CD4-positive, alpha-beta memory T cell (primary cell): ENCODE results near the gene ABCG5. TPM values are rescaled to one million over a fixed set of nuclear protein-coding genes. Genes with fewer than 3 reads are reported as not detected.

Experiments
- CTCF ChIA-PET: fragments of 350-600 bp; sonication (Branson Sonifier 250); formaldehyde crosslinking; loops from one replicate; lab custom pipeline; 2021; ENCODE audit warnings: inconsistent platforms; ENCODE audit not compliant: partially characterized antibody; lab: Charles Lee
- POLR2A ChIA-PET: fragments of 350-600 bp; sonication (Branson Sonifier 250); formaldehyde crosslinking; loops from one replicate; lab custom pipeline; 2021; ENCODE audit not compliant: partially characterized antibody; lab: Charles Lee
- DNase-seq, 5 donors: peaks; one replicate each; pipeline versions ENCODE4 v3.0.0 to v3.0.0-alpha.2; 2020 to 2022; ENCODE audit warnings: mixed read lengths in 1 of 5
- H3K27ac ChIP-seq: one replicate; pipeline ENCODE4 v1.7.0; 2013; ENCODE audit warnings: low read depth, low read length
- H3K27me3 ChIP-seq: 2 replicates; pipeline ENCODE4 v1.7.0; 2013; ENCODE audit warnings: mild to moderate bottlenecking, low read length, moderate library complexity; ENCODE audit not compliant: insufficient read depth
- H3K36me3 ChIP-seq: 2 replicates; pipeline ENCODE4 v1.7.0; 2013; ENCODE audit warnings: mild to moderate bottlenecking, low read length, moderate library complexity; ENCODE audit not compliant: insufficient read depth
- H3K4me1 ChIP-seq: 2 replicates; pipeline ENCODE4 v1.7.0; 2013; ENCODE audit warnings: mild to moderate bottlenecking, low read length, moderate library complexity; ENCODE audit not compliant: insufficient read depth
- H3K4me3 ChIP-seq, 2 donors: one replicate each; pipeline ENCODE4 v1.7.0; 2013; ENCODE audit warnings: low read length in 2 of 2, mild to moderate bottlenecking in 1 of 2
- H3K9me3 ChIP-seq, 2 donors: one replicate each; pipeline ENCODE4 v1.7.0; 2013; ENCODE audit warnings: low read length in 2 of 2, control low read depth in 1 of 2; ENCODE audit not compliant: control insufficient read depth in 1 of 2
- H3K27ac Mint-ChIP-seq, 7 donors: one replicate each; pipeline ENCODE4 v1.8.0; 2020 to 2021; ENCODE audit warnings: mixed read lengths in 7 of 7, mild to moderate bottlenecking in 6 of 7, inconsistent platforms in 3 of 7, moderate library complexity in 3 of 7
- H3K27me3 Mint-ChIP-seq, 2 donors: one replicate each; pipeline ENCODE4 v1.8.0; 2020 to 2021; ENCODE audit warnings: mixed read lengths in 2 of 2
- H3K36me3 Mint-ChIP-seq, 2 donors: one replicate each; pipeline ENCODE4 v1.8.0; 2020 to 2021; ENCODE audit warnings: mixed read lengths in 2 of 2, inconsistent platforms in 1 of 2, mild to moderate bottlenecking in 1 of 2
- H3K4me1 Mint-ChIP-seq, 4 donors: one replicate each; pipeline ENCODE4 v1.8.0; 2020 to 2021; ENCODE audit warnings: mixed read lengths in 4 of 4, mild to moderate bottlenecking in 1 of 4
- H3K4me3 Mint-ChIP-seq, 8 donors: one replicate each; pipeline ENCODE4 v1.8.0; 2020 to 2021; ENCODE audit warnings: mixed read lengths in 8 of 8, mild to moderate bottlenecking in 7 of 8, moderate library complexity in 6 of 8, inconsistent platforms in 3 of 8
- H3K9me3 Mint-ChIP-seq, 8 donors: one replicate each; pipeline ENCODE4 v1.8.0; 2020 to 2021; ENCODE audit warnings: mixed read lengths in 8 of 8, mild to moderate bottlenecking in 5 of 8, inconsistent platforms in 3 of 8, moderate library complexity in 1 of 8
- intact Hi-C: fragments of 100-400 bp; cut with micrococcal nuclease; formaldehyde crosslinking; loops from one replicate; pipeline ENCODE4 v1.15.1; 2023
- polyA plus RNA-seq, 2 donors: library from polyadenylated mRNA; unstranded; fragments of 300-500 nt; fragmentation: Illumina TruSeq; gene quantifications; one replicate each; pipeline ENCODE4 v1.2.3, GENCODE V29; 2021
- total RNA-seq, 2 experiments: library from RNA; stranded (reverse); gene quantifications; one replicate each; pipeline ENCODE4 v1.2.3, GENCODE V29; 2021

Gene ABCG5
- total and polyA plus RNA-seq, 4 experiments from 2014 or later = not detected

DNA sequence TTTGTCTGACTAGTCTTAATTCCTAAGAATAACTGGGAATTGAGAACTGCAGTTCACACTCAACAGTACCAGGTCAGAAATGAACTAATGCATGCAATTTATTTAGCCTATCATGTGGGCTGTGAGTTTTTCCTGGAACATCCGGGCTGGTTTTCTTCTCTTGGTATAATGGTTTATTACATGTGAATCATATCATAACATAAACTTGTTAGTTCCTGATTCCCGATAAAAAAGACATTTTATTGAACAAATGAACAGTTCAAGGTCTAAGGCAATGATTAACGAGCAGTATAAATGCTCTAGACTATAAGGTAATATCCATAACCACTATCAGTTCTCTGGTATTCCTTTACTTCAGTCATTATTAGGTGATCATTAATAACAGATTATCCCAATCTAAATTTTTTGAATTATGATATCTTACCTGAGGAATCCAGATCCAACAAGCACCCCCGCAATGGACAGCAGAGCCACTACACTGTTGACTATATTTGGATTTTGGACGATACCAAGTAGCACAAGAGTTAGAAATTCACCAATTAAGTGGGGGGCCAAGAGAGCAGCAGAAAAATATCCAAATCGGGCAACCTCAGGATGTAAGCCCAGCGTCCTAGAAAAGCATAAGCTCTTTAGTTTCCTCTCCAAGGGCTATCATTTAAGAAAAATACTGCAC is 19.0 kb downstream of the ABCG5 start:
- intact Hi-C loops = no loop called here
- Histone ChIP-seq H3K4me1 (no peaks in the 10 kb centered on the region), H3K36me3 (no peaks in the 10 kb centered on the region), H3K4me3 (no peak overlapping the region), H3K9me3 (no peaks in the 10 kb centered on the region), H3K27me3 (no peaks in the 10 kb centered on the region), H3K27ac (no peak overlapping the region)
- DNase-seq = no peak
- peaks cover 0 to 3% (median 0%) of the 10 kb centered on the region in 8 donors for H3K9me3 Mint-ChIP-seq
- POLR2A ChIA-PET = no interaction called here
- CTCF ChIA-PET = no interaction called here
- peaks cover 0 to 2% of the 10 kb centered on the region in 2 donors for H3K36me3 Mint-ChIP-seq
- H3K4me3 Mint-ChIP-seq = no peak overlapping the region
- peaks cover 10 to 19% of the 10 kb centered on the region in 2 donors for H3K27me3 Mint-ChIP-seq
- H3K4me1 Mint-ChIP-seq = no peaks in the 10 kb centered on the region
- no peak overlapping the region for H3K27ac Mint-ChIP-seq

DNA sequence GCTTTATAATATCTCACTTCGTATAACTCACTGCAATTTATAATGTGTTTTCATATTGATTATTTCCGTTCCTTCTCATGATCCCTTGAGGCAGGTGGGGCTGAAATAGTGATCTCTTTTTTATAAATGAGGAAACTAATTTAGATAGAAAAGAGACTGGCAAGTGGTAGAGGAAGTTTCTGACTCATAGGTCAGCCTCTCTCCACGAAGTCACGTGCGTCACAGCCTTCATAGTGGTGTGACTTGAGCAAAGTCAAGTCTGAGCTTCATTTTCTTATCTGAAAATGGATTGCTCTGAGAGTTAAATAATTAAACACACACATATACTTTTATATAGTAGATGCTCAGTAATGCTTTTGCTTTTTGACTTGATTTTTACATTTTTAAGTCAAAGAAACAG is 19.9 kb downstream of the ABCG5 start:
- no peaks in the 10 kb centered on the region for H3K4me1 Mint-ChIP-seq
- H3K9me3 Mint-ChIP-seq = peaks cover 0 to 3% (median 0%) of the 10 kb centered on the region in 8 donors
- no peak overlapping the region for H3K27ac Mint-ChIP-seq
- H3K4me3 ChIP-seq = no peak overlapping the region
- CTCF ChIA-PET = no interaction called here
- no peaks in the 10 kb centered on the region for H3K27me3 ChIP-seq
- no peak overlapping the region for H3K4me3 Mint-ChIP-seq
- DNase-seq = no peak
- no peaks in the 10 kb centered on the region for H3K9me3 ChIP-seq
- H3K36me3 Mint-ChIP-seq = peaks cover 0 to 2% of the 10 kb centered on the region in 2 donors
- H3K27ac ChIP-seq = no peak overlapping the region
- POLR2A ChIA-PET = no interaction called here
- H3K27me3 Mint-ChIP-seq = peaks cover 9 to 15% of the 10 kb centered on the region in 2 donors
- intact Hi-C loops = no loop called here
- H3K36me3 ChIP-seq = no peaks in the 10 kb centered on the region
- H3K4me1 ChIP-seq = no peaks in the 10 kb centered on the region

DNA sequence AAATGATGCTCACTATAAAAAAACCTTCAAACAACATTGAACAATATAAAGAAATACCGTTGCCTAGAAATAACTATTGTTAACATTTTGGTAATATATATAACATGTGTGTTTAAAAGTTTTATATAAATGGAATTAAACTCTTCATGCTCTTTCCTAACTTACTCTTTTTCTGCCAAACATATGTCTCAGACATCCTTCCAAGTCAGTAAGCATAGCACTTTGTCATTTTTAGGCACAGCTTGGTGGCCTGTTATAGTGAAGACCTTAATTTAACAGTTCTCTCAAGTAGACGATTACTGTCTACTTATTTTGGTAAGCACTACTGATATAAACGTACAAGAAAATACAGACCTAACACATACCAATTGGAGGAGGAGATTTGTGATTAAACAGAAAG is 23.9 kb downstream of the ABCG5 start:
- H3K27ac ChIP-seq = no peak overlapping the region
- intact Hi-C loops = no loop called here
- peaks cover 0 to 3% (median 0%) of the 10 kb centered on the region in 8 donors for H3K9me3 Mint-ChIP-seq
- ChIA-PET CTCF (no interaction called here), POLR2A (no interaction called here)
- no peaks in the 10 kb centered on the region for H3K9me3 ChIP-seq
- H3K27ac Mint-ChIP-seq = no peak overlapping the region
- no peak overlapping the region for H3K4me3 ChIP-seq
- no peak for DNase-seq
- no peaks in the 10 kb centered on the region for H3K27me3 ChIP-seq
- peaks cover 2 to 3% of the 10 kb centered on the region in 2 donors for H3K36me3 Mint-ChIP-seq
- no peak overlapping the region for H3K4me3 Mint-ChIP-seq
- no peaks in the 10 kb centered on the region for H3K4me1 Mint-ChIP-seq
- H3K4me1 ChIP-seq = no peaks in the 10 kb centered on the region
- H3K36me3 ChIP-seq = no peaks in the 10 kb centered on the region
- H3K27me3 Mint-ChIP-seq = no peaks in the 10 kb centered on the region

DNA sequence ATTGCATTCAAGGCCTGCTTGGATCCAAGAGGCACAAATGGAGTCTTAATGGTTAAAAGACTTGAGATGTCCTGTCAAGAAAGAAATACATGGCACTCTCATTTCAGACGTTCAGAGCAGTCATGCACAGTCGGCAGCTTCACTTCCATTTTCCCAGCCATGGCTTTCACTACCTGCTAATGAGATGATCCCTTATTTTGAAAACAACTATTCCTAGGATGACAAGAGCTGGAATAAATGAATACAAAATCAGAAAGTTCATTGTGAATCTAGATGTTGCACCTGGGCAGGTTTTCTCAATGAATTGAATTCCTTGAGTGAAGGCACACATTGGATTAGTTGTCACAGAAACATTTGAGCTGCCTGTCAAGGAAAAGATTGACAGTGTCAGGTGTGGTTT is 25.7 kb downstream of the ABCG5 start:
- H3K4me1 ChIP-seq = no peaks in the 10 kb centered on the region
- ChIA-PET CTCF (no interaction called here), POLR2A (no interaction called here)
- Mint-ChIP-seq H3K9me3 (peaks cover 0 to 3% (median 0%) of the 10 kb centered on the region in 8 donors), H3K27me3 (no peaks in the 10 kb centered on the region), H3K4me1 (no peaks in the 10 kb centered on the region), H3K36me3 (peaks cover 2 to 3% of the 10 kb centered on the region in 2 donors), H3K27ac (no peak overlapping the region), H3K4me3 (no peak overlapping the region)
- intact Hi-C loops = no loop called here
- H3K9me3 ChIP-seq = no peaks in the 10 kb centered on the region
- no peak overlapping the region for H3K4me3 ChIP-seq
- H3K27me3 ChIP-seq = no peaks in the 10 kb centered on the region
- H3K27ac ChIP-seq = no peak overlapping the region
- no peaks in the 10 kb centered on the region for H3K36me3 ChIP-seq
- DNase-seq = no peak

DNA sequence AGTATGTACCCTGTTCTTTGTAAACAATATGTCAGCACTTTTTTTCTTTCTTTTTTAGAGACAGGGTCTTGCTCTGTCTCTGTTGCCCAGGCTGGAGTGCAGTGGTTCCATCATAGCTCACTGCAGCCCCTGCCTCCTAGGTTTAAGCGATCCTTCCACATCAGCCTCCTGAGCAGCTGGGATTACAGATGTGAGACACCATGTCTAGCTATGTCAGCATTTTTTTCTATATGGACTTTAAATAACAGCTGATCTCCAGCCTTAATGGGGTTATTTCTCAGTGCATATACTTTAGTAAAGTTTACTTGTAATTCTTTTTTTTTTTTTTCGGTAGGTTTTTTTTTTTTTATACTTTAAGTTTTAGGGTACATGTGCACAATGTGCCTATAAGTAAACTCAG is 26.6 kb downstream of the ABCG5 start:
- Mint-ChIP-seq H3K27me3 (no peaks in the 10 kb centered on the region), H3K4me1 (no peaks in the 10 kb centered on the region), H3K9me3 (peaks cover 0 to 3% (median 0%) of the 10 kb centered on the region in 8 donors), H3K4me3 (no peak overlapping the region), H3K36me3 (peaks cover 2 to 3% of the 10 kb centered on the region in 2 donors), H3K27ac (no peak overlapping the region)
- ChIA-PET CTCF (no interaction called here), POLR2A (no interaction called here)
- DNase-seq = no peak
- Histone ChIP-seq H3K27me3 (no peaks in the 10 kb centered on the region), H3K4me3 (no peak overlapping the region), H3K27ac (no peak overlapping the region), H3K36me3 (no peaks in the 10 kb centered on the region), H3K4me1 (no peaks in the 10 kb centered on the region), H3K9me3 (no peaks in the 10 kb centered on the region)
- intact Hi-C loops = no loop called here

DNA sequence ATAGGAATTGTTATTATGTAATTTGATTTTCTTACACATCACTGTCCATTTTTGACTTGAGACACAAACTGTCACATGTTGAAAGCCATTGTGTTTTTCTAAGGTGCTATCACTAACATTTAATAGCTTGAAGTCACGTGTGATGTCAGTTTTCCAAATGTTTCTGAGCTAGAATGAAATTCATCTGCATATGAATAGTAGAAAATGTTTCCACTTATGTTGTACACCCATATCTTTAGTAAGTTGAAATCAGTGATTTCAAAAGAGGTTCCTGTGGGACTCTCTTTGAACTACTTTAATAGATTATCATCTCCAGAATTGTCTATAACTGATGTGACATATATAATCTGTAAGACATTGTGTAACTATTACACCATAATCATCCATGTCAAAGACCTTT is 27.8 kb downstream of the ABCG5 start:
- Histone ChIP-seq H3K27ac (no peak overlapping the region), H3K27me3 (no peaks in the 10 kb centered on the region), H3K4me3 (no peak overlapping the region), H3K36me3 (no peaks in the 10 kb centered on the region), H3K9me3 (no peaks in the 10 kb centered on the region), H3K4me1 (no peaks in the 10 kb centered on the region)
- peaks cover 0 to 2% (median 0%) of the 10 kb centered on the region in 8 donors for H3K9me3 Mint-ChIP-seq
- no peaks in the 10 kb centered on the region for H3K4me1 Mint-ChIP-seq
- peaks cover 3% of the 10 kb centered on the region in 2 donors for H3K36me3 Mint-ChIP-seq
- no peak overlapping the region for H3K27ac Mint-ChIP-seq
- H3K4me3 Mint-ChIP-seq = no peak overlapping the region
- POLR2A ChIA-PET = no interaction called here
- H3K27me3 Mint-ChIP-seq = no peaks in the 10 kb centered on the region
- DNase-seq = no peak
- CTCF ChIA-PET = no interaction called here
- intact Hi-C loops = no loop called here

DNA sequence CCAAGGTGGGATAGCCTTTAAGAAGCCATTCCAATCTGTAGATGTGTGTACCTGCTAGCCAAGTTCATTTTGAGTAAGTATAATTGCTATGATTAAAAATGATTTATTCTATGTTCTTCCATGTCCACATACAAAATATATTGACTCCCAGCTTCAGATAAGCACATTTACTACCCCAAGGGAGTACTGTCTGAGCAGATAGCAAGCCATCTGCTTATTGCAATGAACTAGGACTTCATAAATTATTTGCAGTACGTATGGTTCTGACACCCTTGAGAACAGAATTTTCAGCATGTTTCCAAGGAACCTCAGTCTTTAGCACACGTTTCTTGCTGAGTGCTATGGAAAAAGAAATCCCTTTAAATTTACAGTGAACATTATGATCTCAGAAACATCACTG is 28.2 kb downstream of the ABCG5 start:
- intact Hi-C loops = no loop called here
- peaks cover 3 to 5% of the 10 kb centered on the region in 2 donors for H3K36me3 Mint-ChIP-seq
- Histone ChIP-seq H3K27ac (no peak overlapping the region), H3K27me3 (no peaks in the 10 kb centered on the region), H3K4me3 (no peak overlapping the region), H3K4me1 (no peaks in the 10 kb centered on the region), H3K9me3 (no peaks in the 10 kb centered on the region), H3K36me3 (no peaks in the 10 kb centered on the region)
- no peaks in the 10 kb centered on the region for H3K27me3 Mint-ChIP-seq
- H3K4me3 Mint-ChIP-seq = no peak overlapping the region
- ChIA-PET POLR2A (no interaction called here), CTCF (no interaction called here)
- no peaks in the 10 kb centered on the region for H3K4me1 Mint-ChIP-seq
- peaks cover 0 to 2% (median 0%) of the 10 kb centered on the region in 8 donors for H3K9me3 Mint-ChIP-seq
- DNase-seq = no peak
- no peak overlapping the region for H3K27ac Mint-ChIP-seq
